ENCODE data around the gene YTHDC2. TPM values are rescaled to one million over a fixed set of nuclear protein-coding genes. Genes with fewer than 3 reads are reported as not detected.

Gene YTHDC2
- polyA plus RNA-seq, 1 experiment = 2.5 TPM

DNA sequence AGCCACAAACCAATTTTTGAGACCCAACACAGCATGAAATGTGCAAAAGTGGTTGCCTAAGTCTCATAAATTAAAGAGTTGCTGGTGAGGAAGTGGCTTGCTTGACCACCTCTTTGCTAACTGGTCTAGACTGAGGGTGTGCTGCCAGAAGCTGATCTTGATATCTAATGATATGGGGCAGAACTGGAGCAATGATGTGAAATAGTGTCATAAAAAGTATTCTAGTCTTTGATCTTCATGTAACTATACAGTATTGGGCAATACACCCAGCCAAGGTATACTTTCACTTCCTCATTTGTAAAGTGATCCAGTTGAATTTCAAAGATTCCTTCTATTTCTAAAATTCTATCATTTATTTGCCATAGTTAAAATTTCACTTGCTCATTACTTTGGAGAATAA is 5.9 kb upstream of the YTHDC2 start:
- H3K27me3 ChIP-seq (ENCODE audit: control insufficient read depth, insufficient read depth, low read length) = no peaks in the 10 kb centered on the region; the same call in 1 of the 2 replicates
- no peak overlapping the region for H3K4me3 ChIP-seq (ENCODE audit: low read depth, low read length)
- CTCF ChIA-PET = interaction anchor here (0.6 to 1.3 kb wide), 3 partner anchors 128 to 511 kb away, joined by 3 to 6 read pairs (median 4); no protein-coding TSS in a partner anchor
- H3K36me3 ChIP-seq (ENCODE audit: control insufficient read depth, insufficient read depth, low read length) = no peaks in the 10 kb centered on the region
- POLR2A ChIA-PET = no interaction called here
- TF ChIP-seq, protein P1, sequence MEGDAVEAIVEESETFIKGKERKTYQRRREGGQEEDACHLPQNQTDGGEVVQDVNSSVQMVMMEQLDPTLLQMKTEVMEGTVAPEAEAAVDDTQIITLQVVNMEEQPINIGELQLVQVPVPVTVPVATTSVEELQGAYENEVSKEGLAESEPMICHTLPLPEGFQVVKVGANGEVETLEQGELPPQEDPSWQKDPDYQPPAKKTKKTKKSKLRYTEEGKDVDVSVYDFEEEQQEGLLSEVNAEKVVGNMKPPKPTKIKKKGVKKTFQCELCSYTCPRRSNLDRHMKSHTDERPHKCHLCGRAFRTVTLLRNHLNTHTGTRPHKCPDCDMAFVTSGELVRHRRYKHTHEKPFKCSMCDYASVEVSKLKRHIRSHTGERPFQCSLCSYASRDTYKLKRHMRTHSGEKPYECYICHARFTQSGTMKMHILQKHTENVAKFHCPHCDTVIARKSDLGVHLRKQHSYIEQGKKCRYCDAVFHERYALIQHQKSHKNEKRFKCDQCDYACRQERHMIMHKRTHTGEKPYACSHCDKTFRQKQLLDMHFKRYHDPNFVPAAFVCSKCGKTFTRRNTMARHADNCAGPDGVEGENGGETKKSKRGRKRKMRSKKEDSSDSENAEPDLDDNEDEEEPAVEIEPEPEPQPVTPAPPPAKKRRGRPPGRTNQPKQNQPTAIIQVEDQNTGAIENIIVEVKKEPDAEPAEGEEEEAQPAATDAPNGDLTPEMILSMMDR (IDR thresholded peaks at IDR 0.05; ENCODE audit: insufficient read depth, low read depth, low read length) = no peak
- no peak for DNase-seq (ENCODE audit: low read depth)

DNA sequence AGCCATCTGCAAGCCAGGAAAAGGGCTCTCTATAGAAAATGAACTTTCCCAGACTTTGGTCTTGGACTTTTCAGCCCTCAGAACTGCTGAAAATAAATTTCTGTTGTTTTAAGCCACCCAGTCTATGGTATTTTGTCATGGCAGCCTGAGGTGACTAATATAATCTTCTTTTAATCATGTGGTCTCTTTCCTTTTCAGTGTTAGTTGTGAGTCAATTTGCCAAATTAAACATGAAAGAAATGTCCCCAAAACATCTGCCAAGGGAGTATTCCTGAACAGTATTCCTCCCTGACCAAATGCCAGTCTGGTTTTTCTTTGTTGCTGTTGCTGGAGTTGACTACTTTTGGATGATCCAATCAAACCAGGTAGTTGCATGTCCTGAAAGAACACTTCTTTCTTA is 4.7 kb upstream of the YTHDC2 start:
- POLR2A ChIA-PET = no interaction called here
- DNase-seq (ENCODE audit: low read depth) = no peak
- no peak overlapping the region for H3K4me3 ChIP-seq (ENCODE audit: low read depth, low read length)
- CTCF ChIA-PET = interaction anchor here (1.1 to 5.1 kb wide), 2 partner anchors 128 to 130 kb away, joined by 6 to 60 read pairs; no protein-coding TSS in a partner anchor
- TF ChIP-seq, protein P1 (IDR thresholded peaks at IDR 0.05; ENCODE audit: insufficient read depth, low read depth, low read length) = no peak
- H3K36me3 ChIP-seq (ENCODE audit: control insufficient read depth, insufficient read depth, low read length) = no peaks in the 10 kb centered on the region
- no peaks in the 10 kb centered on the region for H3K27me3 ChIP-seq (ENCODE audit: control insufficient read depth, insufficient read depth, low read length)

DNA sequence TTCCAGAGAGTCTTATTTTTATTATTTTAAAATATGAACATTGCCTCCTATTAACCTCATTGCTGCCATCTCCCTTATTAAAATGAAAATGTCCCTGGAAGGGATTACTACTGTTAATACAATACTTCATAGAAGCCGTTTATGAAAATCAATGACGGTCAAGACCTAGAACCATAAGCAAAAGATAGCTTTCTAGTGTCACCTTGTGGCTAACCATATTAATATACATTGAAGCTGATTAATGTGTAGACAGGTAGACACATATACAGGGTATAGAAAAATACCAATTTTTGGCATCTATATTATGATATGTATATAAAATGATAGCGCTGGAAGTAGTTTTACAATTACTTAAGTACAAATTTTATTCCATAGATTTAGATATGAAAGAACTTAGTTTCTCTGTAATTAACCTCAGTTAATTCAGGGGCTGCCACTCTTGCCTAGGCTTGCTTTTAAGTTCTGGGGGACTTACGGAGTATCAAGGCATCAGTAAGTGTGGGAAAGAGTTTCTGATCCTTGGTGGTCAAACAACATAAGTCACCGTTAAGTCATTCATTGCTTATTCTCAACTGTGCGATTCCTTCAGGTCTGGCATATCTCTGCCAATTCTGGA is 2.5 kb upstream of the YTHDC2 start:
- ChIA-PET CTCF (interaction anchor here (0.6 to 5.1 kb wide), 12 partner anchors 15 to 517 kb away, joined by 3 to 60 read pairs (median 6); no protein-coding TSS in a partner anchor), POLR2A (no interaction called here)
- H3K36me3 ChIP-seq (ENCODE audit: control insufficient read depth, insufficient read depth, low read length) = no peaks in the 10 kb centered on the region
- DNase-seq (ENCODE audit: low read depth) = no peak
- H3K27me3 ChIP-seq (ENCODE audit: control insufficient read depth, insufficient read depth, low read length) = no peaks in the 10 kb centered on the region
- H3K4me3 ChIP-seq (ENCODE audit: low read depth, low read length) = no peak overlapping the region
- TF ChIP-seq, protein P1 (IDR thresholded peaks at IDR 0.05; ENCODE audit: insufficient read depth, low read depth, low read length) = peak; percentile 43

DNA sequence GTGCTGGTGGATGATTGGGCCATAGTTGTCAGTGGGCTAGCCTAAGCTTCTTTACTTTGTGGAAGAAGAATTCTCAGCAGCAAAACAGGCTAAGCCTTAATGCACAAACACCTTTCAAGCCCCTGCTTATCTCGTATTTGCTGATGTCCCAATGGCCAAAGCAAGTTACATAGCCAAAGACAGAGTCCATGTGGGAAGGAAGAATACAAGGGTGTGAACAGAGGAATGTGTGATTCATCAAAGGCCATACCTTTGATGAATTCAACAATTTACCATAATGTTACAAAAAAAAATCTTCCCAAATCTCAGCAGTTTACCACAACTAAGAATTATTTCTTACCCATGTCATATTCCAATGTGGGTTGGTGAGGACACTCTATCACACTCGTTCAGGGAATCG is 1.2 kb upstream of the YTHDC2 start:
- no peak for DNase-seq (ENCODE audit: low read depth)
- POLR2A ChIA-PET = no interaction called here
- no peaks in the 10 kb centered on the region for H3K27me3 ChIP-seq (ENCODE audit: control insufficient read depth, insufficient read depth, low read length)
- CTCF ChIA-PET = interaction anchor here (1.1 to 5.1 kb wide), 6 partner anchors 132 to 664 kb away, joined by 3 to 60 read pairs (median 5); no protein-coding TSS in a partner anchor
- no peak overlapping the region for H3K4me3 ChIP-seq (ENCODE audit: low read depth, low read length)
- TF ChIP-seq, protein P1 (IDR thresholded peaks at IDR 0.05; ENCODE audit: insufficient read depth, low read depth, low read length) = no peak
- H3K36me3 ChIP-seq (ENCODE audit: control insufficient read depth, insufficient read depth, low read length) = no peaks in the 10 kb centered on the region

DNA sequence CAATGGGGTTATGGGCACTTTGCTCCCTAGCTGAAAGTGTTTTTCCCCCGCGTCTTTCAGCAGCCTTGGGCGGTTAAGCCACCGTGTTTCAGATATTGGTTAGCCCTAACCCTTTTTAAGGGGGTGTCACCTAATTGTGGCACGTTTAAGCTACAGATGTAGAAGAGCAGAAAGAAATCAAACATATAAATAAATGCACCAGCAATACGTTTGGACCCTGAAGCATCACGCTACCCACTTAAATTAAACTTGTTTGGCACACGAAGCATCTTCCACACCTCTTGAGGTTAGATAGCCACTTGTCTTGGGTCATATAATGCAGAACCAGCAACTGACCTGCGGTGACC is 768 bp downstream of the YTHDC2 start:
- POLR2A ChIA-PET = no interaction called here
- CTCF ChIA-PET = no interaction called here
- TF ChIP-seq, protein P1 (IDR thresholded peaks at IDR 0.05; ENCODE audit: insufficient read depth, low read depth, low read length) = no peak
- H3K4me3 ChIP-seq (ENCODE audit: low read depth, low read length) = peak overlapping the region; percentile 74
- no peaks in the 10 kb centered on the region for H3K27me3 ChIP-seq (ENCODE audit: control insufficient read depth, insufficient read depth, low read length)
- H3K36me3 ChIP-seq (ENCODE audit: control insufficient read depth, insufficient read depth, low read length) = no peaks in the 10 kb centered on the region
- DNase-seq (ENCODE audit: low read depth) = no peak

All from BJ (cell line).